LNCAP (cell line): Measurements from ENCODE around the gene ZC3H7B.

Experiments
- TF ChIP-seq, protein P1 (sequence below): fragments of 450-650 bp; IDR thresholded peaks from 2 replicates; pipeline ENCODE4 v1.5.1; 2017; ENCODE audit warnings: mild to moderate bottlenecking

The ZC3H7B gene

DNA sequence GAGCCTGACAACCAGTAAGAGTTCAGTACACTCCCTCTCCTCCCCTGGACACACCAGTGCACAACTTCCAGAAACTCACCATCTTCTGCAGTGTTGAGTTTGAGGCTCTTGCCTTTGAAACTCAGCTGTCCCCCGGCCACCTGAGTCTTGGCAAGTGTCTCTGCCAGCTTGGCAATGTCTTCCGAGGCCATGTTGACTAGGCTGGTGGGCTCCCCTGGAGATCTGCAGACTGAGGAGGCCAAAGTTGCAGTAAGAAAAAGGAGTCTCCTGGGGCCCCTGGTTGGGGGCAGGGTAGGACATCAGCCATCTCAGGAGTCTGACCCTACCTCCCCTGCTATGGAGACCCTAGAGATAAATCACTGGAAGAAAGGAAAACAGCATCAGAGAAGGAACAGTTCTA, 20.5 kb upstream of the ZC3H7B start:
- TF ChIP-seq, protein P1, sequence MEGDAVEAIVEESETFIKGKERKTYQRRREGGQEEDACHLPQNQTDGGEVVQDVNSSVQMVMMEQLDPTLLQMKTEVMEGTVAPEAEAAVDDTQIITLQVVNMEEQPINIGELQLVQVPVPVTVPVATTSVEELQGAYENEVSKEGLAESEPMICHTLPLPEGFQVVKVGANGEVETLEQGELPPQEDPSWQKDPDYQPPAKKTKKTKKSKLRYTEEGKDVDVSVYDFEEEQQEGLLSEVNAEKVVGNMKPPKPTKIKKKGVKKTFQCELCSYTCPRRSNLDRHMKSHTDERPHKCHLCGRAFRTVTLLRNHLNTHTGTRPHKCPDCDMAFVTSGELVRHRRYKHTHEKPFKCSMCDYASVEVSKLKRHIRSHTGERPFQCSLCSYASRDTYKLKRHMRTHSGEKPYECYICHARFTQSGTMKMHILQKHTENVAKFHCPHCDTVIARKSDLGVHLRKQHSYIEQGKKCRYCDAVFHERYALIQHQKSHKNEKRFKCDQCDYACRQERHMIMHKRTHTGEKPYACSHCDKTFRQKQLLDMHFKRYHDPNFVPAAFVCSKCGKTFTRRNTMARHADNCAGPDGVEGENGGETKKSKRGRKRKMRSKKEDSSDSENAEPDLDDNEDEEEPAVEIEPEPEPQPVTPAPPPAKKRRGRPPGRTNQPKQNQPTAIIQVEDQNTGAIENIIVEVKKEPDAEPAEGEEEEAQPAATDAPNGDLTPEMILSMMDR, result no peak

DNA sequence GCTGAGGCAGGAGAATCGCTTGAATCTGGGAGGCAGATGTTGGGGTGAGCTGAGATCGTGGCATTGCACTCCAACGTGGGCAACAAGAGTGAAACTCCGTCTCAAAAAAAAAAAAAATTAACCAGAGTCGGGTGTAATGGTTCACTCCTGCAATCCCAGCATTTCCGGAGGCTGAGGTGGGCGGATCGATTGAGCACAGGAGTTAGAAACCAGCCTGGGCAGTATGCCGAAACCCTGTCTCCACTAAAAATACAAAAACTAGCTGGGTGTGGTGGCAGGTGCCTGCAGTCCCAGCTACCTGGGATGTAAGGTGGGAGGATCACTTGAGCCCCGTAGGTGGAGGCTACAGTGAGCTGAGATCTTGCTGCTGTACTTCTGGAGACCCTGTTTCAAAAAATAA, 16.9 kb upstream of the ZC3H7B start:
- TF ChIP-seq, protein P1, result no peak

DNA sequence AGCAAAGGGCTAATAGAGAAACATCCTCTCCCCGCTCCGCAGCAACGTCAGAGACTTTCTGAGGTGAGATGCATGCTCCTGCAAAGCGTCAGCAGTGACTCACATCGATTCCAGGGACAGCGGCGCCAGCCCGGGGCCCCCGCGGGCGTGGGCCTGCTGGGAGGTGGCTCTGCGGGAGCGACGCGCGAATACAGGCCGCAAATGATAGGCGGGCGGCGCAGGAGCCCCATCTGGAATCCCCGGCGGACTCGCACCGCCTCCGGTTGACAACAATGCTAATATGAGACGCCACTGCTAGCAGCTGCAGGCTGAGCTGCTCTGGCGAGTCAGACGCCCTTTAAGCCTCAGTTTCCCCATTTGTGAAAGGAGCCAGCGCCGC, 15.9 kb upstream of the ZC3H7B start:
- TF ChIP-seq, protein P1, result no peak

DNA sequence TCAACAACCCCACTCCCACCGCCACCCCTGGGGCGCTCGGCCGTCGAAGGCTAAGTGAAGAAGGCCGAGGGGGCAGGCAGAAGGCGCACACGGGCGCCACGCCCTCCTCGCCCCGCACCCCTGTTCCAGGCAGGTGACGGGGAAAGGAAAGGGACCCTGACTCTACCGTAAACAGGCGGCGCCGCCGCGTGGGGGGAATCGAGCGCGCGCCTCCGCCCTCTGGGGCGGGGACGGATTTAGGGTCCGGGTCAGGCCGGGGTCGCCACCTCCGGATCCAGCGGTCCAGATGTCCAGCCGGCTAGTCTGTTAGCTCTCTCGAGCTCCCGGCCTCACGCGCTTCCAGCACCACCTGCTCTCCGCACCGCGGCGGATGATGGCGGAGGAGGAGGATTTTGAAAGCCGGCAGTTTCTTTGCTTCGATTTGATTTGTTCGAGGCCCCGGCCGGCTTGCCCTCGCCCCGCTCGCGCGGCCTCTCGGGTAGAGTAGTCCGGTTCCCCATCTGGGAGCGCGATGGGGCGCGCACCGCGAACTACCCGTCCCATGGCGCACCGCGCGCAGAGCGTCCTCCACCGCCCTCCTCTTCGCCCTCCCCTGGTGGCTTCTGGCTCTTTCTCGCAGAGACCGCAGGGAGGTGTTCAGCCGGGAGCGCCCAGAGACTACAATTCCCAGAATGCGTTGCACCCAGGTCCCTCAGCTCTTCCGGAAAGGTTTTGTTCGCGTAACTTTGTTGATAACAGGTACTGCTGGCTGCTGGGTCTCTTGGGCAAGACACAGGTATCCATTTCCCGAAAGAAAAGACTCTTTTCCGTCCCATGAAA, 15.3 kb upstream of the ZC3H7B start, which contains the start of gene RANGAP1:
Gene RANGAP1 (minus strand): TSS at position 368 of the 819 bp plus-strand sequence. CDS start 5,143 bp downstream, outside the sequence.
- TF ChIP-seq, protein P1, result no peak

DNA sequence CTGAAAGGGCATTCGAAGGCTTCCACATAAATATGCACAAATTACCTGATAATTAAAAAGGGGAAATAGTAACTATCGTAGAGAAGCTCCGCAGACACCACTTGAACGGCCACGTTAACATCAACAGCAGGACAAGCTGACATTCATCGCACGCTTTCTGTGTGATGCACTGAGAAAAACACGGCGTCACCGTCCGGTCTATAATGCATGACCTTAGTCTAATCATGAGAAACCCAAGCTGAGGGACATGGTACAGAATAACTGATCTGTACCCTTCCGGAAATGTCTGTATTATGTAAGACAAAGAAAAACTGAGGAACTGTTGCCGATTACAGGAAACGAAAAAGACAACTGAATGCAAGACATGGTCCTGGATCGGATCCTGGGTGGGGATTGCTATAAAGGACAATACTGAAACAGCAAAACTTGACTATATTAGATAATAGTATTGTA, 14.7 kb upstream of the ZC3H7B start:
- TF ChIP-seq, protein P1, result no peak

DNA sequence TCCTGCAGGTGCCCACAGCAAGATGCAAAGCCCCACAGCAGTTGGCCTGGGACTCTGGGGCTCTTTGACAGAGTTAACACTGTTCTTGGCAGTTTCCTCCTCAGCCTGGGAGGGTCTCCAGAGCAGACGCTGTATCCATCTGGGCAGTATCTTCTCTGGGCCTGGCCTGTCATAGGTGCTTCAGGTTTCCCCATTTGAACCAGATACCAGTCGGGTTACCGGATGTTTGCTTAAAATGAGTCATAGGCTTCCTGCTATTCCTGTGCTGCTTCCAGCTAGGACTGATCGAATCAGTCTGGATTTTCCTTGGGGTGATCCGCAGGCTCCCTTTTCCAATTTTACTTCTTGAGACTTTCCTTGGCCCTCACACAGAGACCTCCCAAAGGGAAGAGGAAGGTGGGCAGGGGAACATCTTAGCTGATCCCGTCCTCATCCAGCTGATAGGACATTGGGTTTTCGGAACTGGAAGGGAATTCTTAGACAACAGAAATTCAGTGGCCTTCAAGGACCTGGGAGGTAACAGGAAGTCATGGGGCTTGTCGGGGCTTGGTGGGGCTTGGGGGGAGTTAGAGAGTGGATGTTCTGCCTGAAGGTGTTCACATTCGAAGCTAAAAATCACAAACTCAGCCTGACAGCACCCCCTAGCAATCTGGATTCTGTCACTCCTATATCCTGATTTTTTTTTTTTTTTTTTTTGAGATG, 12.9 kb upstream of the ZC3H7B start:
- TF ChIP-seq, protein P1, result no peak

DNA sequence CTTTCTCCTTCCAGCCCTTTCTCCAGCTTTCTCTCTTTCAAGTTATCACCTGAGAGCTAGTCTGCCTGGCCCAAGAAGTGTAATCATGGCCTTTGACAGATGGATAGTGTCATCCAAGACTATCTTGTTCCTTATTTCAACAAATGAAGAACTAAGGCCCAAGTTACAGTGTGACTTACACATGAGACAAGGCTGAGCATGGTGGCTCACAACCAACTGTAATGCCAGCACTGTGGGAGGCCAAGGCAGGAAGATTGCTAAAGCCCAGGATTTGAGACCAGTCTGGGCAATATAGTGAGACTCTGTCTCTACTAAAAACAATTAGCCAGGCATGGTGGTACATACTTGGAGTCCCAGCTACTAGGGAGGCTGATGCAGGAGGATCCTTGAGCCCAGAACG, 11.7 kb upstream of the ZC3H7B start:
- TF ChIP-seq, protein P1, result no peak
